HuH-7.5 (cell line): ENCODE results near the gene BPTF.
"Not testable (repeated sequence)": the region's sequence is repeated elsewhere in the genome, so short reads cannot be mapped to it uniquely, and the experiment has no call there.

Experiments
- DNase-seq: peaks from one replicate; pipeline ENCODE4 v3.0.0; 2011; ENCODE audit warnings: low spot score

BPTF gene

GRCh38 chr17:67836205-67836987 is 11.1 kb downstream of the BPTF start:
- no peak for DNase-seq

DNA sequence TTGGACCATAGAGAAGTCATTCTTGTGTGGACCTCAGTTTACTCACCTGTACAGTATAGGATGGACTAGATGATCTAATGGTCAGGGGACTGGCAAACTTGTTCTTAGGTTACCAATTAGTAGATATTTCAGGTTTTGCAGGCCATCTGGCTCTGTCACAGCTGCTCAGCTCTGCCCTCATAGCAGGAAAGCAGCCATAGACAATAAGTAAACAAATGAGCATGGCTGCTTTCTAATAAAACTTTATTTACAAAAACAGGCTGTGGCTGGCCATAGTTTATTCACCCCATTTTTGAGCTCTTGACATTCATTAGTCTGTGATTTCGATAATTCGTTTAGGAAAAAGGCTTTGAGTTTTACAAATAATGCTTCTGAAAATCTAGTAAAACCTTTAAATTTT is 12.7 kb downstream of the BPTF start:
- DNase-seq, result no peak

- DNase-seq, result no peak
Measured at GRCh38 chr17:67838538-67838937, 13.2 kb downstream of the BPTF start.

DNA sequence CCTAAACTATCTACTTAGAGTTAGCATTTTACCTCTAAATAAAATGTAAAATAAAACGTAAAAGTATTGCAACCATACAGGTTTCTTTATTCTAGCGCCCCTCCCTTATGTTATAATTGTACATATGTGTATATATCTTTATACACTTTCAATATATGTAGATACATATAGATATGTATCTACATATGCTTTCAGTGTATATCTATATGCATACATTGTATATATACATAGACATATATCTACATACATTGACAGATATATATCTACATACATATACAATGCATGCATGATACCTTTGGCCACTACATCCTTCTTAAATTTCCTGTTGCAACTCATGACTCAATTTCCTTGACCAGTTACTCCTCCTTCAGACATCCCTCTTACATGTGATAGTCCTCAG is 16.7 kb downstream of the BPTF start:
- DNase-seq, result no peak

DNA sequence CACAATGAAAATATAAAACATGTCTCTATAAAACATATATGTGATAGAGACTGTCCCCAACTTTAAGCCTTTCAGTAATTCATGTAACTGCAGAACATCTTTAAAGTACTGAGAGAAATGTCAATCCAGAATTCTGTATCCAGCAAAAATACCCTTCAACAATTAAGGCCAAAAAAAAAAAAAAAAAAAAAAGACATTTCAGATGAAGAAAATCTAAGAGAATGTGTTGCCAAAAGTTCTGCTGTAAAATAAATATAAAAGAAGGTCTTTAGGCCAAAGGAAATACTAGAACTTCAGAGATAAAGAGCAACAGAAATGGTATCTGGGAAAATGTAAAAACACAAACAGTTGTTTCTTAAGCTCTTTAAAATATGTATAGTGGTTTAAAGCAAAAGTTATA is 17.3 kb downstream of the BPTF start:
- no peak for DNase-seq

- DNase-seq, result no peak
Measured at GRCh38 chr17:67845374-67845773, 20.1 kb downstream of the BPTF start.

DNA sequence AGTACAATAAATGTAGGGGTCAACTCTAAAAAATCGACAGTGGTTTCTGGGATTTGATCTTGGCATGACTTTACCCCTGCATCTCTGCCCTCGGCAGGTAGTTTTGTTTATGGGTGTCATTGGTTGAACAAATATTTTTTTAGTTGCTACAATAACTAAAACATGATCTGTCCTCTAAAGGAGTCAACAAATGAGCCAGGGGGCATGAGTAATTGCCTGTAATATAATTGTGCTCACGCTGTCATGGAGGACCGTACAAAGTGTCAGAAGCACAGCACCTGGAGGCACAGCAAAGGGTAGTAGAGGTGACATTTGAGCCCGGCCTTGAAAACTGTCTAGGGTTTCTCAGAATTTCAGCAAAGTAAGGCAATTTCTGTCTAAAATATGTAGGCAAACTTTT is 22.9 kb downstream of the BPTF start:
- not testable (repeated sequence) for DNase-seq

GRCh38 chr17:67848846-67849245 is 23.5 kb downstream of the BPTF start:
- not testable (repeated sequence) for DNase-seq

GRCh38 chr17:67850991-67851631 is 25.8 kb downstream of the BPTF start:
- DNase-seq, result no peak

- DNase-seq, result no peak
Measured at GRCh38 chr17:67853703-67854102, 28.4 kb downstream of the BPTF start.

GRCh38 chr17:67854378-67854777 is 29.1 kb downstream of the BPTF start:
- DNase-seq, result no peak

GRCh38 chr17:67855504-67856324 is 30.4 kb downstream of the BPTF start:
- DNase-seq, result no peak

- not testable (repeated sequence) for DNase-seq
Measured at GRCh38 chr17:67856402-67856801, 31.1 kb downstream of the BPTF start.

GRCh38 chr17:67862614-67863217 is 37.4 kb downstream of the BPTF start:
- DNase-seq, result no peak

DNA sequence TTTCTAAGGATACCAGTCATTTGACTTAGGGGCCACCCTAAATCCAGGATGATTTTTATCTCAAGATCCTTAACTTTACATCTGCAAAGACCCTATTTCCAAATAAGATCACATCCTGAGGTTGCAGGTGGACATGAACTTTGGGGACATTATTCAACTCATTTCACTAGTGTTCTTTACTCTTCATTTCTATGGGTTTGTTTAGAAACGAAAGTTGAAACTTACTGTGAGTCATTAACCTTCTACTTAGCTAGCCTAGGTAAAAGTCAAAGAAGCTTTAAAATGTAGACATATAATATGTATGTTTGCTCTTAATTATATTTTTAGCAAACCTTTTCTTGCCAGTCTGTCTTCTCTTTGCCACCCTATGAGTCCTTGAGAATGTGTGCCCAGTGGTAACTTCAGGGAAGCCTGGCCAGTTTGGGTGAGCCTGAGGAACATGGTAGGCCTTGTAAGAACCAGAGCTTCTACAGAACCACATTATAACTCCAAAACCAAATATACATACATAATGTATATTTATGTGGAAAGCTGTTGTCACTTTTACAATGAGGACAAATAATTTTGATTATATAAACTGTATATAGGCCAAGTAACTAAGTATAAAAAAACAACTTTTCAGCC is 38.4 kb downstream of the BPTF start:
- no peak for DNase-seq

DNA sequence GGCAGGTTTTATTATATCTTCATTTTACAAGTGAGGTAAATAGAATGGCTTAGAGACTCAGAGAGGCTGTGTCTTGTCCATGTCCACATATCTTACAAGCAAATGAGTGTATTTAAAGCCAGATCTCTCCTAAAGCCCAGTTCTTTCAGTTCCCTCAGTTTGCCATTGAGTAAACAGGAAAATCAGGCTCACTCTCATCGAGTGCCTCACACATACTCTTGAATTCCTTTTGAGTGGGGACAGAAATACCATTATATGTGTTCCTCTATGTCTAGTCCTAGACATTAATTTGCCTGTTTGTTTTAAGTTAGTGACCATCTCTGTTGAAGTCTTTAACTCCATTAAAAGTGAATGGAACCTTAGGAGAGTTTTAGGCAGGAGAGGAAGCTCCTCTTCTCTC is 40.1 kb downstream of the BPTF start:
- DNase-seq, result no peak

- no peak for DNase-seq
Measured at GRCh38 chr17:67867591-67867990, 42.3 kb downstream of the BPTF start.

DNA sequence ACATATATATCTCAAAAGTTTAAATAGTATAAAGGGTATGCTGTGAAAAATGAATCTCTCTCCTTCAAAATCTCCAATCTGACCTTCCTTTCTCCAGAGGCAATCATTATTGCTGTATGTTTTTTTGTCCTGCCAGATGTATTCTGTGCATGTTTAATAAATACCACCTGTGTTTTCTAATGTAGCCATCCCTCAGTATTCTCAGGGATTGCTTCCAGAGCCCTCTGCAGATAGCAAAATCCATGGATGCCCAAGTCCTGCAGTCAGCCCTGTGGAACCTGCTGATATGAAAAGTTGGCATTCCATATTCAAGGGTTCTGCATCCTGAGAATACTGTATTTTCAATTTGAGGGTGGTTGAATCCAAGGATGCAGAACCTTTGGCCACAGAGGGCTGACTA is 42.9 kb downstream of the BPTF start:
- no peak for DNase-seq

GRCh38 chr17:67879662-67880061 is 54.4 kb downstream of the BPTF start:
- no peak for DNase-seq

GRCh38 chr17:67881083-67881482 is 55.8 kb downstream of the BPTF start:
- DNase-seq, result no peak

DNA sequence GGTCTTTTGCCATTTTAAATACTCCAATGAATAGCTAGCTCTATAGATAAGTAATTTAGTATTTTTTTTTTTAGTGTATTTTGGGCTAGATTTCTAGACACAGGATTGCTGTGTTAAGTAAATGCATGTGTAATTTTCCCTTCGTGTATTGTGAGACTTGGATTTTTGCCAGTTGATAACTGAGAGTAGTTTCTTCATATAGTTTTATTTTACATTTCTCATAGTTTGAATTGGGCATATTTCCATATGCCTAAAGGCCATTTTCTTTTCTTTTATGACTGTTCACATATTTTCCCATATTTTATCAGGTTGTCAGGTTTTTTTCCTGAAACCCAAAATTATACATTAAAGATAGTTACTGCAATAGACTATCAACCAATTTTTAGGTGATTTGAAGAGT is 59.4 kb downstream of the BPTF start:
- DNase-seq, result no peak

GRCh38 chr17:67891481-67892119 is 66.3 kb downstream of the BPTF start:
- DNase-seq, result peak; percentile 28
